Measurements from ENCODE around the gene ACACB.

The ACACB gene

GRCh38 chr12:109202770-109203169 lies 86.4 kb downstream of the ACACB start:
- no peak for FAIRE-seq
- DNase-seq (ENCODE audit: insufficient read length, low spot score): no peak
- TF ChIP-seq, protein P1, sequence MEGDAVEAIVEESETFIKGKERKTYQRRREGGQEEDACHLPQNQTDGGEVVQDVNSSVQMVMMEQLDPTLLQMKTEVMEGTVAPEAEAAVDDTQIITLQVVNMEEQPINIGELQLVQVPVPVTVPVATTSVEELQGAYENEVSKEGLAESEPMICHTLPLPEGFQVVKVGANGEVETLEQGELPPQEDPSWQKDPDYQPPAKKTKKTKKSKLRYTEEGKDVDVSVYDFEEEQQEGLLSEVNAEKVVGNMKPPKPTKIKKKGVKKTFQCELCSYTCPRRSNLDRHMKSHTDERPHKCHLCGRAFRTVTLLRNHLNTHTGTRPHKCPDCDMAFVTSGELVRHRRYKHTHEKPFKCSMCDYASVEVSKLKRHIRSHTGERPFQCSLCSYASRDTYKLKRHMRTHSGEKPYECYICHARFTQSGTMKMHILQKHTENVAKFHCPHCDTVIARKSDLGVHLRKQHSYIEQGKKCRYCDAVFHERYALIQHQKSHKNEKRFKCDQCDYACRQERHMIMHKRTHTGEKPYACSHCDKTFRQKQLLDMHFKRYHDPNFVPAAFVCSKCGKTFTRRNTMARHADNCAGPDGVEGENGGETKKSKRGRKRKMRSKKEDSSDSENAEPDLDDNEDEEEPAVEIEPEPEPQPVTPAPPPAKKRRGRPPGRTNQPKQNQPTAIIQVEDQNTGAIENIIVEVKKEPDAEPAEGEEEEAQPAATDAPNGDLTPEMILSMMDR (IDR thresholded peaks at IDR 0.05; ENCODE audit: insufficient read depth, missing control alignments): no peak

GRCh38 chr12:109203480-109203879 lies 87.1 kb downstream of the ACACB start:
- TF ChIP-seq, protein P1 (IDR thresholded peaks at IDR 0.05; ENCODE audit: insufficient read depth, missing control alignments): no peak
- no peak for FAIRE-seq
- DNase-seq (ENCODE audit: insufficient read length, low spot score): no peak

- TF ChIP-seq, protein P1 (IDR thresholded peaks at IDR 0.05; ENCODE audit: insufficient read depth, missing control alignments): no peak
- no peak for FAIRE-seq
- no peak for DNase-seq (ENCODE audit: insufficient read length, low spot score)
These were observed 92.7 kb downstream of the ACACB start for GRCh38 chr12:109209082-109209481.

GRCh38 chr12:109212460-109213115 lies 96.2 kb downstream of the ACACB start:
- FAIRE-seq (no peak), DNase-seq (ENCODE audit: insufficient read length, low spot score) (no peak)
- TF ChIP-seq, protein P1 (IDR thresholded peaks at IDR 0.05; ENCODE audit: insufficient read depth, missing control alignments): no peak

GRCh38 chr12:109214131-109214530 lies 97.7 kb downstream of the ACACB start:
- FAIRE-seq: no peak
- no peak for DNase-seq (ENCODE audit: insufficient read length, low spot score)
- TF ChIP-seq, protein P1 (IDR thresholded peaks at IDR 0.05; ENCODE audit: insufficient read depth, missing control alignments): no peak

GRCh38 chr12:109218996-109219395 lies 102.6 kb downstream of the ACACB start:
- TF ChIP-seq, protein P1 (IDR thresholded peaks at IDR 0.05; ENCODE audit: insufficient read depth, missing control alignments): no peak
- FAIRE-seq (no peak), DNase-seq (ENCODE audit: insufficient read length, low spot score) (no peak)

DNA sequence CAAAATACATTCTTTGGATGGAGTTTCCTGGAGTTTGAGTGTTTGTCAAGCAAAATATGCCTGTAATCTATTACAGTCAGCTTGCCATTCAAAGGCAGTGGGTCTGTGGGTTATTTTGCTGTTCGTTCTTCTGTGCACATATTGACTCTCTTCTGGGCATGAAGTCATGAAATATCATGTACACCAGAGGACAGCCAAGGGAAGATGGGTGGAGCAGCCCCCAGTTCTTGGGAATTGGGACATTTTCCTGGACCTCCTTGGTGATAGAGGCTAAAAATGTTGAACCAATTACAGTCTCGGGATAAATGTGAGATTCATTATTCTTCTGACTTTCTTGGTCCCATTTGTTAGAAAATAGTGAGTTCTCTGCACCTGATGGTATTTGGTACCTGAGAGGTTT lies 103.6 kb downstream of the ACACB start:
- no peak for DNase-seq (ENCODE audit: insufficient read length, low spot score)
- TF ChIP-seq, protein P1 (IDR thresholded peaks at IDR 0.05; ENCODE audit: insufficient read depth, missing control alignments): no peak
- FAIRE-seq: no peak
